ENCODE results near the gene ZMAT3. TPM values are rescaled to one million over a fixed set of nuclear protein-coding genes. Genes with fewer than 3 reads are reported as not detected.

ZMAT3 gene
- total RNA-seq, 1 donor from 2014 or later = 17.3 TPM

Other genes starting within 250 kb of the ZMAT3 start
- 18.9 and 19.7 TPM in 2 replicates for gene PIK3CA, start 76.5 kb upstream of the ZMAT3 start, total RNA-seq
- 0.10 and 0.47 TPM in 2 replicates for gene KCNMB3, start 179.3 kb upstream of the ZMAT3 start, total RNA-seq